Astrocyte (in vitro differentiated cells and primary cell): ENCODE data around the gene FILIP1L.

ENCODE experiments used
- EZH2 ChIP-seq: IDR thresholded peaks from 2 replicates; pipeline ENCODE4 v1.6.1; 2012; ENCODE audit warnings: mild to moderate bottlenecking, low read length, inconsistent platforms; ENCODE audit not compliant: insufficient read depth
- TF ChIP-seq, protein P1 (sequence below): IDR thresholded peaks from 2 replicates; pipeline ENCODE4 v1.5.1; 2011; ENCODE audit warnings: low read depth, mild to moderate bottlenecking, inconsistent platforms, low read length, moderate library complexity; ENCODE audit not compliant: insufficient read depth

- TF ChIP-seq, protein P1, sequence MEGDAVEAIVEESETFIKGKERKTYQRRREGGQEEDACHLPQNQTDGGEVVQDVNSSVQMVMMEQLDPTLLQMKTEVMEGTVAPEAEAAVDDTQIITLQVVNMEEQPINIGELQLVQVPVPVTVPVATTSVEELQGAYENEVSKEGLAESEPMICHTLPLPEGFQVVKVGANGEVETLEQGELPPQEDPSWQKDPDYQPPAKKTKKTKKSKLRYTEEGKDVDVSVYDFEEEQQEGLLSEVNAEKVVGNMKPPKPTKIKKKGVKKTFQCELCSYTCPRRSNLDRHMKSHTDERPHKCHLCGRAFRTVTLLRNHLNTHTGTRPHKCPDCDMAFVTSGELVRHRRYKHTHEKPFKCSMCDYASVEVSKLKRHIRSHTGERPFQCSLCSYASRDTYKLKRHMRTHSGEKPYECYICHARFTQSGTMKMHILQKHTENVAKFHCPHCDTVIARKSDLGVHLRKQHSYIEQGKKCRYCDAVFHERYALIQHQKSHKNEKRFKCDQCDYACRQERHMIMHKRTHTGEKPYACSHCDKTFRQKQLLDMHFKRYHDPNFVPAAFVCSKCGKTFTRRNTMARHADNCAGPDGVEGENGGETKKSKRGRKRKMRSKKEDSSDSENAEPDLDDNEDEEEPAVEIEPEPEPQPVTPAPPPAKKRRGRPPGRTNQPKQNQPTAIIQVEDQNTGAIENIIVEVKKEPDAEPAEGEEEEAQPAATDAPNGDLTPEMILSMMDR = no peak
- no peak for TF ChIP-seq EZH2
Observed at GRCh38 chr3:100042166-100042981, 71.9 kb downstream of the FILIP1L start.
